ENCODE results near the gene PTPRN2.

Gene PTPRN2

DNA sequence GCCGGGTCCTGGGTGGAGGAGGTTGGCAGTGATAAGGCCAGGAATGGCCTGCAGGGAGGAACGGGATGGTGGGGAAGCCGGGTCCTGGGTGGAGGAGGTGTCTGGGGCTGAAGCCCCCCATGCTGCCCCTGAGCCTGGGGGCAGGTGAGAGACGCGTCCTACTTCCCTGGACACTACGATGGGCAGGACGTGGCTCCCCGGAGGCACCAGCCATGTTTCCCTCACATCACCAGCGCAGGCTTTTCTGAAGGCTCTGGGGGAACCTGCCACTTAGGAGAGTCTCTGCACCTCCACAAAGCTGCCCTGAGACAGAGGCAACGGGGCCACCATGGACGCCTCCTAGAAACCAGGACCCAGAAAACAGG is 926.0 kb downstream of the PTPRN2 start:
- Histone ChIP-seq H3K36me3 (ENCODE audit: control insufficient read depth, insufficient read depth, low read length) (no peaks in the 10 kb centered on the region), H3K4me1 (ENCODE audit: control insufficient read depth, insufficient read depth, low read length) (no peaks in the 10 kb centered on the region), H3K27me3 (ENCODE audit: control insufficient read depth, insufficient read depth, low read length) (no peaks in the 10 kb centered on the region)

DNA sequence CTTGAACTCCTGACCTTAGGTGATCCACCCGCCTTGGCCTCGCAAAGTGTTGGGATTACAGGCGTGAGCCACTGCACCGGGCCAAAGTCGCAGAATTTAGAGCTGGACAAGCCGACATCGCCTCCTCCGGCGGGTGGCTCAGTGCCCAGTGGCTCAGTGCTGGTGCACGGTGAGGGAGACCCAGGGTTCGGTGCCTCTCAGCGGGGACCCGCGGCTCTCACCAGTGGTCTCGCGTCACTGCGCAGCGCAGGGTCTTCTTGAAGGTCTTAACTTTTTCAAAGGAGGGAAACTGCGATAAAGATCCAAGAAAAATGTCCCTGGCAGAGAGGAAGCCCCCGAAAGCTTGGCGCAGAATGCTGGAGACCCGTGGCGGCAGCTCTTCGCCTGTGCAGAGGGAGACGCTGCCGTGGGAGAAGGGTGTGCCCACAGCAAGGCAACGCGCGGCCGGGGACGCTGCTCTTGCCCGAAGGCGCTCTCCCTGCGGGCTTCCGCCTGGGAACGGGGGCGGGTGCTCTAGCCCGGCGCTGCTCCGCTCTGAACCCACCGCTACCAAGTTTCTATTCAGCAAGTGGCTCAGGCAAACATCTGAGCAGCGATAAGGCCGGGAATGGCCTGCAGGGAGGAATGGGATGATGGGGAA is 926.5 kb downstream of the PTPRN2 start:
- H3K4me3 ChIP-seq (ENCODE audit: low read length), result no peak overlapping the region
- H3K27me3 ChIP-seq (ENCODE audit: control insufficient read depth, insufficient read depth, low read length), result no peaks in the 10 kb centered on the region
- no peak overlapping the region for H3K9ac ChIP-seq (ENCODE audit: low read length)
- H3K9me3 ChIP-seq (ENCODE audit: control insufficient read depth, low read length), result no peaks in the 10 kb centered on the region
- no peaks in the 10 kb centered on the region for H3K4me1 ChIP-seq (ENCODE audit: control insufficient read depth, insufficient read depth, low read length)
- H3K36me3 ChIP-seq (ENCODE audit: control insufficient read depth, insufficient read depth, low read length), result no peaks in the 10 kb centered on the region

More for the DNA sequence above, 926.0 kb downstream of the PTPRN2 start:
- Histone ChIP-seq H3K9me3 (ENCODE audit: control insufficient read depth, low read length) (no peaks in the 10 kb centered on the region), H3K9ac (ENCODE audit: low read length) (no peak overlapping the region), H3K4me3 (ENCODE audit: low read length) (no peak overlapping the region)

DNA sequence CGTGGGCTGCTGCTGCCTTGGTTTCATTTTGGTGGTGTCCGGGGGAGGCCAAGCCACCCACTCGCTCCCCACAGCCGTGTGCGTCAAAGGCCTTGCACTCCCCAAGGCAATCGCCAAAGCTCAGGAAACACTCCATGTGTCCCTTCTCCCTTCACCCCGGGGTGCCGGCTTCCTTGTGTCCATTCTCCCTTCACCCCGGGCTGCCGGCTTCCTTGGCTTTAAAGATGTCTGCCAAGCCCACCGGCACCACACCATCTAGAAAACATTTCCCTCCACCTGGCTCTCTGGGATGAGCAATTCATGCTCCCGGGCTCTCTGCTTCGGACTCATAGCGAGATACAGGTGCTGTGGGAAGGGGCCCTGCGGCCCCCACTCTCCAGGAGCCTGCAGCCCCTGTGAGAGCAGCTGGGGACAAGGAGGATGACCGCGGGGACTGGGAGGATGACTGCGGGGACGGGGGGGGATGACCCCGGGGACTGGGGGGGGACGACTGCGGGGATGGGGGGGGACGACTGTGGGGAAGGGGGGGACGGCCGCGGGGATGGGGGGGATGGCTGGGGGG is 928.7 kb downstream of the PTPRN2 start:
- H3K27me3 ChIP-seq (ENCODE audit: control insufficient read depth, insufficient read depth, low read length), result no peaks in the 10 kb centered on the region
- H3K9me3 ChIP-seq (ENCODE audit: control insufficient read depth, low read length), result no peaks in the 10 kb centered on the region
- no peak overlapping the region for H3K4me3 ChIP-seq (ENCODE audit: low read length)
- H3K4me1 ChIP-seq (ENCODE audit: control insufficient read depth, insufficient read depth, low read length), result no peaks in the 10 kb centered on the region
- H3K36me3 ChIP-seq (ENCODE audit: control insufficient read depth, insufficient read depth, low read length), result no peaks in the 10 kb centered on the region
- no peak overlapping the region for H3K9ac ChIP-seq (ENCODE audit: low read length)

DNA sequence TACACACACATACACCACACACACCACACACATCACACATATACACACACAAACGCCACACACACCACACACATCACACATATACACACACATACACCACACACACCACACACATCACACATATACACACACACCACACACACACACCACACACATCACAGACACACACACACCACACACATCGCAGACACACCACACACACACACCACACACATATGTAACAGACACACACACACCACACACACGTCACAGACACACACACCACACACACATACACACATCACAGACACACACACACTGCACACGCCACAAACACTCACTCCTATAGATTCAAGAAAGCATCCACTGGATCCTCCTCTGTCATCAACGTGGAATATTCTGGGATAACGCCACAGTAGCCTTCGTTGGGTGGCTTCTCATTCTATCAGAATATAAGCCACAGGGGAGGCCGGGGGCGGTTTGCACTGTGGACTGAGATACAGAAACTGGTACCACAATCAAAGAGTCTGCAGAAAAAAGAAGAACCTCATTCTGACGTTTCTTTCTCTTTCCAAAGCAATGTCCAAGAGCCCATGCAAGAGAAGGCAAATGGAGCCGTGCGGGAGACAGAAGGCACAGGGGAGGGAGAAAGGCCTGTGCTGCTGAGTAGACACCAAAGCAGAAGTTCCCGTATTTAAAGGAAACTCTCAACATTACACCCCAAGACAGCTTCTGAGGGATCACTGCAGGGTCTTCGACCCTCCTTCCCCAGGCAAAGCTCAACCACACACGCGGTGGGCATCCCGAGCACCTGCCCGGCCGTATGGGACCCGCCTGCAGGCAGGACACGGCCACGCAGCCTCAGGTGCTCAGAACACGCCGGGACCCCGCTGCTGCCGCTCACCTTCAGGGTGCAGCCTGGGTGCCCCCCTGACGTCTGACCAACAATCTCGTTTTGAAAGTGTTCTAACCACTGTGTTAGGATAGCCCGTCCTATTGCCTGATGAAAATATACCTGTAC is 929.6 kb downstream of the PTPRN2 start:
- H3K9ac ChIP-seq (ENCODE audit: low read length), result no peak overlapping the region
- H3K4me1 ChIP-seq (ENCODE audit: control insufficient read depth, insufficient read depth, low read length), result no peaks in the 10 kb centered on the region
- H3K4me3 ChIP-seq (ENCODE audit: low read length), result no peak overlapping the region
- H3K9me3 ChIP-seq (ENCODE audit: control insufficient read depth, low read length), result no peaks in the 10 kb centered on the region
- H3K36me3 ChIP-seq (ENCODE audit: control insufficient read depth, insufficient read depth, low read length), result no peaks in the 10 kb centered on the region
- no peaks in the 10 kb centered on the region for H3K27me3 ChIP-seq (ENCODE audit: control insufficient read depth, insufficient read depth, low read length)

DNA sequence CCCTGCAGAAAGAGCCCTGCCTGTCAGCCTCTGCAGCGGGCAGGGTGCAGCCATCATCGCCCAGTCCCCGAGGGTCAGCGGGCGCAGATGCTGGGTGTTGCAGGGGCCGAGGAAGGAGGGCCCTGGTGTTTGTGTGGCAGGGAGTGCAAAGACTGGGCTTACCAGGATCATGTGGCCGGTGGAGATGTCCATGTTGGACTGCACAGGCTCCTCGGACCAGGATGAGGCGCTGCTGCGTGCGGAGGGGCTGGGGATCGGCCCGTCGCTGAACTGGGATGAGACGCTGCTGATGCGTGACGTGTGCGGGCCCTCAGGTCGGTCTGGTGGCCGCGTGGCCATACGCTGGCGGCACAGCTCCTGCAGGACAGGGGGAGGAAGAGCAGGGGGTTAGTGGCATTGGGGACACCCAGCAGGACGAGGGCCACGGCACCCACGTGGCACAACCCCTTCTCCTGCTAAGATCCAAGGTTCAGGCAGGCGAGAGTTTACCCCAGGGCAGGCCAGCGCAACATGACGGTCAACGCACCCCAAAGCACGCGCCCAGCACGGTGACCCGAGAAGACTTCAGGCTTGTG is 931.3 kb downstream of the PTPRN2 start:
- Histone ChIP-seq H3K9ac (ENCODE audit: low read length) (no peak overlapping the region), H3K4me3 (ENCODE audit: low read length) (no peak overlapping the region), H3K4me1 (ENCODE audit: control insufficient read depth, insufficient read depth, low read length) (no peaks in the 10 kb centered on the region), H3K9me3 (ENCODE audit: control insufficient read depth, low read length) (no peaks in the 10 kb centered on the region), H3K27me3 (ENCODE audit: control insufficient read depth, insufficient read depth, low read length) (no peaks in the 10 kb centered on the region), H3K36me3 (ENCODE audit: control insufficient read depth, insufficient read depth, low read length) (no peaks in the 10 kb centered on the region)

DNA sequence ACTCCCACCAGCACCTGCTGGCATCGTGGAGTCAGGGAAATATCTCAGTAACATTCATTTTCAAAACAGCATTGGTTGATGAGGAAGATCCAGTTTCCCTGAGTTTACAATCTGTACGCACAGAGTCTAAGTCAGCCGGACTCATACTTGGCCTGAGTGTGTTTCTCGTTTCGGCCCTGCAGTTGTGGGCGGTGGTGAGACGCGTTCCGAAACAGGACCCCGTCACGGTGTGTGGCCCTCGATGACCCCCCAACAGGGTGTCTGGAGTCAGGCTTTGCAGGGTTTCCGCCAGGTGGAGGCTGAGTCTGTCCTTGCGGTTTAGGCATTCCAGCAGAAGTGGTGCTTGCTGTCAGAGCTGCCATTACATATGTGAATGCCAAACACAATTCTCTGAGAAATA is 933.3 kb downstream of the PTPRN2 start:
- H3K4me1 ChIP-seq (ENCODE audit: control insufficient read depth, insufficient read depth, low read length), result no peaks in the 10 kb centered on the region
- H3K9me3 ChIP-seq (ENCODE audit: control insufficient read depth, low read length), result no peaks in the 10 kb centered on the region
- H3K4me3 ChIP-seq (ENCODE audit: low read length), result no peak overlapping the region
- H3K36me3 ChIP-seq (ENCODE audit: control insufficient read depth, insufficient read depth, low read length), result no peaks in the 10 kb centered on the region
- H3K9ac ChIP-seq (ENCODE audit: low read length), result no peak overlapping the region
- H3K27me3 ChIP-seq (ENCODE audit: control insufficient read depth, insufficient read depth, low read length), result no peaks in the 10 kb centered on the region

DNA sequence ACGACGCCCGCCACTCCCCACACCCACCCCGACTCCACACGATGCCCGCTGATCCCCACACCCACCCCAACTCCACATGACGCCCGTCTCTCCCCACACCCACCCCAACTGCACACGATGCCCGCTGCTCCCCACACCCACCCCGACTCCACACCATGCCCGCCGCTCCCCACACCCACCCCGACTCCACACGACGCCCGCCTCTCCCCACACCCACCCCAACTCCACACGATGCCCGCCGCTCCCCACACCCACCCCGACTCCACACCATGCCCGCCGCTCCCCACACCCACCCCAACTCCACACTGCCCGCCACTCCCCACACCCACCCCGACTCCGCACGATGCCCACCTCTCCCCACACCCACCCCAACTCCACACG is 933.8 kb downstream of the PTPRN2 start:
- Histone ChIP-seq H3K36me3 (ENCODE audit: control insufficient read depth, insufficient read depth, low read length) (no peaks in the 10 kb centered on the region), H3K9me3 (ENCODE audit: control insufficient read depth, low read length) (no peaks in the 10 kb centered on the region), H3K27me3 (ENCODE audit: control insufficient read depth, insufficient read depth, low read length) (no peaks in the 10 kb centered on the region), H3K4me1 (ENCODE audit: control insufficient read depth, insufficient read depth, low read length) (no peaks in the 10 kb centered on the region), H3K9ac (ENCODE audit: low read length) (no peak overlapping the region), H3K4me3 (ENCODE audit: low read length) (no peak overlapping the region)

DNA sequence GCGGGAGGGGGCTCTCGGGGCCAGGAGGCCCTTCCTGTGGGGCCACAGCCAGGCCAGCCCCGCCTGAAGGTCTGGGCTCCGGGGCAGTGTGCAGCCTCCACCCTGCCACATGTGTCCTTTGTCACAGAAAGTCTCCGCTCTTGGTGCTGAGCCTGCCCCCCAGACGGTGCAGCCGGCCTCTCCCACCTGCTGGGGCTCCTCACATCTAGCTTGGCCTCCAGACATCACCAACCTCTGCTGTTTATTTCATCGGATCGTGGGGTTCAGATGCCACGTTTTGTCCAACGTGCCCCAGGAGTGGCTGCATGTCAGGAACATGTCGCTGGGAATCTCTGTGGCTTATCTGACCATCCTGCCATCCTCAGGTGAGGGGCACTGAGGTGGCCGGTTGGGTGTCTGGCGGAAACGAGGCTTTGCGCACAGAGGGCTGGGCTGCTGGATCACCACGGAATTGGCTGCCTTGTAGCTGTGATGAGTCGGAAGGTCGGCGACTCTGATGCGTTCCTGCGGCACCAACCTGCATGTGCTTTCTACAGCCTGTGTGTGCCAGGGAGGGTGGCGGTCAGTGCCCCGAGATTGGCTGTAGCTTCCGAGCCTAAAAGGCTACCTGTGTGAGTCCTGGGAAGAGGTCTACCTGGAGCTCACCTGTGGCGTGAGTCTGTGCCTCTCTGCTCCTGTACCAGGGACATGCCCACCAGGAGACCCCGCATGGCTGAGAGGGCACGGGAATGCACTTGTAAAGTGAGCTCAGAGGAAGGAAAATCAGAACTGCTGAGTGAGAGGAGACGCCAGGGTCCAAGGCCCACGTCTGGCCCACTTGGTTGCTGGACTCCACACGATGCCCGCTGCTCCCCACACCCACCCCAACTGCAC is 934.4 kb downstream of the PTPRN2 start:
- H3K9me3 ChIP-seq (ENCODE audit: control insufficient read depth, low read length), result no peaks in the 10 kb centered on the region
- no peak overlapping the region for H3K9ac ChIP-seq (ENCODE audit: low read length)
- no peaks in the 10 kb centered on the region for H3K27me3 ChIP-seq (ENCODE audit: control insufficient read depth, insufficient read depth, low read length)
- no peaks in the 10 kb centered on the region for H3K36me3 ChIP-seq (ENCODE audit: control insufficient read depth, insufficient read depth, low read length)
- H3K4me3 ChIP-seq (ENCODE audit: low read length), result no peak overlapping the region
- H3K4me1 ChIP-seq (ENCODE audit: control insufficient read depth, insufficient read depth, low read length), result no peaks in the 10 kb centered on the region

DNA sequence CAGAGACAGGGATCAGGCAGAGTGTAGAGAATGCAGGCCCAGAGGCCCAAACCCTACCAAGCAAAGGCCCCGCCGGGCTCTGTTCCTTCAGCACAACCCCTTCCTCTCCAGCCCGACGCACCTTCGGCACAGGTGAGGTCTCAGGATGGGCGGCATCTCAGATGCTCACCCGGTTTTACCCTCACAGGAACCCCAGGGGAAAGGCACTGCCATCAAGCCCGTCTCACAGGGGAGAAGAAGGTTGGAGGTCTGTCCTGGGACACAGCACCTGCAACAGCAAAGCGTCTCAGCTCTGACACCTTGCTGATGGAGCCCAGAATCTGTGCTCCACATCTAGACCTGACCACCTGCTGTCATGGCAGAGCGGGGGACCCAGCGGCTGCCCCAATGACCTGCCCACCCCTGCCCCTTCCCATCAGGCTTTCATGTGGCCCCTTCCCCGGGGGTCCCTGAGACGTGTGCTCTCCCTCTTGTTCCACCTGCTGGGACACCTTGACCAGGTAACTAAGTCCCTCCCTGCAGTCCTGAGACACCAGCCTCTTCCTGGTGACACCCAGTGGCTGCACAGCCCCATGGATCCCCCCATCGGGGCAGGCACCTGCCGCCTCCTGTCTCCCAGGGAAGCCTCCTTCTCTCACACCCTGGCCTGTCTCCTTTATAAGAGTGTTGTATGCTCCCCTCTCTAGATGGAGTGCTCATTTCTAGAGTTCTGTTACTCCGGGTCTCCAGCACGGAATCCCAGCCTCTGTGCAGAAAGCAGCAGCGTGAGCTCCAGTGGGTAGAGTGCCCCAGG is 935.3 kb downstream of the PTPRN2 start:
- Histone ChIP-seq H3K9ac (ENCODE audit: low read length) (no peak overlapping the region), H3K27me3 (ENCODE audit: control insufficient read depth, insufficient read depth, low read length) (no peaks in the 10 kb centered on the region), H3K4me3 (ENCODE audit: low read length) (no peak overlapping the region), H3K9me3 (ENCODE audit: control insufficient read depth, low read length) (no peaks in the 10 kb centered on the region), H3K4me1 (ENCODE audit: control insufficient read depth, insufficient read depth, low read length) (no peaks in the 10 kb centered on the region), H3K36me3 (ENCODE audit: control insufficient read depth, insufficient read depth, low read length) (no peaks in the 10 kb centered on the region)

DNA sequence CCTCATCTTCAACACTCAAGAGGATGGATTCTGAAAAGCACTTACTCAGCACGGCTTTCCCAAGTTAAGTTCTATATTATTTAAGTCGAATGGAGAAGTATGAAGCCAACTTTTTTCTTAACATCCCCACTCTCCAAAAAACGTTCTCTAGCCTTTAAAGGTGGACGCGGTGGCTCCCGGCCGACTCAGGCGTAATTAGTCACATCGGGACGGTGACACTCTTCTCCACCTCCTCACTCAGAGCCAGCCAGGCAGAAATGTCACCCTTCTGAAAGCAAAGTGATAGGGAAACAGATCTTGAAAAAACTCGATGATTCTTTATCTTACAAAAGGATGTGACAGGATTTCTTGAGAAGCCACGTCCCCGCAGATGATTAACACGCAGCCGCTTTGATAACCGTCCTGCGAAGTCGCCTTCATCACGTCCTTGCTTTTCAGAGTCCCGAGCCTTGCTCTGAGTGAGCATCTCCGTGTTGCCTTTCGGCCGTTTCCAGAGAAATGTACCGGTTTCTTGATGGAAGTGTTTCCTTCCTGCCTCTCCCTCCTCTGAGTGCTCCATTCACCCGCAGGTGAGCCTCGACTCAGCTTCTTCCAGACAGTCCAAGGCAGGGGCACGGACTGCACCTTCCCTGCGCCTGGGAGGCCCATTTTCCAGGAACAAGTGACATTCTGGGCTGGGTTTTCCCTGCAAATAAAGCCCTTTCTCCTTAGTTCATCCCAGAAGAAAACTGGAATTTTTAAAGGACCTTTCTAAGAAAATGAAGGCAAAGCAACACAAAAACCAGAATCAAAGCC is 936.1 kb downstream of the PTPRN2 start:
- no peak overlapping the region for H3K9ac ChIP-seq (ENCODE audit: low read length)
- no peaks in the 10 kb centered on the region for H3K4me1 ChIP-seq (ENCODE audit: control insufficient read depth, insufficient read depth, low read length)
- H3K27me3 ChIP-seq (ENCODE audit: control insufficient read depth, insufficient read depth, low read length), result no peaks in the 10 kb centered on the region
- H3K9me3 ChIP-seq (ENCODE audit: control insufficient read depth, low read length), result no peaks in the 10 kb centered on the region
- H3K4me3 ChIP-seq (ENCODE audit: low read length), result no peak overlapping the region
- H3K36me3 ChIP-seq (ENCODE audit: control insufficient read depth, insufficient read depth, low read length), result no peaks in the 10 kb centered on the region

All from mucosa of stomach (tissue), 1 donor.